Activated T-helper 17 cell treated with anti-CD3 and anti-CD28 coated beads, Interleukin-2, amount 50 U/mL, for 72 hours (primary cell): ENCODE data around the gene SULT1A1. TPM values are rescaled to one million over a fixed set of nuclear protein-coding genes. Genes with fewer than 3 reads are reported as not detected.
"Not testable (repeated sequence)": the region's sequence is repeated elsewhere in the genome, so short reads cannot be mapped to it uniquely, and the experiment has no call there.

Source experiments
- ATAC-seq: fragments of 150-1000 bp; cut with Tn5 transposase; replicated peaks from 2 replicates; pipeline ENCODE4 v1.10.0; 2021; ENCODE audit warnings: mild to moderate bottlenecking, moderate library complexity
- H3K27ac Mint-ChIP-seq: one replicate; pipeline ENCODE4 v1.8.0; 2022; ENCODE audit warnings: mixed read lengths
- H3K27me3 Mint-ChIP-seq: one replicate; pipeline ENCODE4 v1.8.0; 2022; ENCODE audit warnings: mixed read lengths
- H3K36me3 Mint-ChIP-seq: one replicate; pipeline ENCODE4 v1.8.0; 2022; ENCODE audit warnings: low read depth, mild to moderate bottlenecking, mixed read lengths
- H3K4me1 Mint-ChIP-seq: one replicate; pipeline ENCODE4 v1.8.0; 2022; ENCODE audit warnings: mixed read lengths
- H3K4me3 Mint-ChIP-seq: one replicate; pipeline ENCODE4 v1.8.0; 2022; ENCODE audit warnings: mild to moderate bottlenecking, mixed read lengths
- H3K9me3 Mint-ChIP-seq: one replicate; pipeline ENCODE4 v1.8.0; 2022; ENCODE audit warnings: mixed read lengths
- total RNA-seq, 2 donors: library from RNA; stranded (reverse); gene quantifications; one replicate each; pipeline ENCODE4 v1.2.3, GENCODE V29; 2022

Gene SULT1A1
- total RNA-seq, 2 donors from 2014 or later: 5.9 to 7.1 TPM

GRCh38 chr16:28566233-28566925 lies 43.5 kb downstream of the SULT1A1 start:
- not testable (repeated sequence) for H3K27me3 Mint-ChIP-seq

GRCh38 chr16:28563218-28563617 lies 46.6 kb downstream of the SULT1A1 start:
- no peak for ATAC-seq
- H3K36me3 Mint-ChIP-seq: peaks cover 27% of the 10 kb centered on the region
- H3K27ac Mint-ChIP-seq: no peak overlapping the region
- peaks cover 4% of the 10 kb centered on the region for H3K9me3 Mint-ChIP-seq
- no peaks in the 10 kb centered on the region for H3K27me3 Mint-ChIP-seq
- H3K4me1 Mint-ChIP-seq: peaks cover 5% of the 10 kb centered on the region
- H3K4me3 Mint-ChIP-seq: no peak overlapping the region

More at GRCh38 chr16:28566233-28566925, 43.5 kb downstream of the SULT1A1 start:
- H3K4me1 Mint-ChIP-seq, H3K27ac Mint-ChIP-seq, H3K9me3 Mint-ChIP-seq, H3K4me3 Mint-ChIP-seq, ATAC-seq: not testable (repeated sequence)
- peaks cover 12% of the 10 kb centered on the region for H3K36me3 Mint-ChIP-seq

GRCh38 chr16:28562199-28562598 lies 47.6 kb downstream of the SULT1A1 start:
- Mint-ChIP-seq H3K36me3 (peaks cover 37% of the 10 kb centered on the region), H3K27ac (no peak overlapping the region), H3K9me3 (peaks cover under 1% of the 10 kb centered on the region), H3K4me3 (no peak overlapping the region), H3K4me1 (peaks cover 9% of the 10 kb centered on the region), H3K27me3 (no peaks in the 10 kb centered on the region)
- no peak for ATAC-seq

GRCh38 chr16:28561557-28562187 lies 48.2 kb downstream of the SULT1A1 start:
- Mint-ChIP-seq H3K36me3 (peaks cover 42% of the 10 kb centered on the region), H3K4me1 (peaks cover 11% of the 10 kb centered on the region), H3K4me3 (no peak overlapping the region), H3K27me3 (no peaks in the 10 kb centered on the region), H3K9me3 (no peaks in the 10 kb centered on the region), H3K27ac (no peak overlapping the region)
- no peak for ATAC-seq

- Mint-ChIP-seq H3K36me3 (peaks cover 38% of the 10 kb centered on the region), H3K9me3 (no peaks in the 10 kb centered on the region), H3K27me3 (no peaks in the 10 kb centered on the region), H3K4me1 (peaks cover 16% of the 10 kb centered on the region), H3K27ac (peak overlapping the region; percentile 59), H3K4me3 (no peak overlapping the region)
- no peak for ATAC-seq
Observed at GRCh38 chr16:28558456-28558855, 51.4 kb downstream of the SULT1A1 start.

GRCh38 chr16:28556914-28557320 lies 52.9 kb downstream of the SULT1A1 start:
- no peaks in the 10 kb centered on the region for H3K9me3 Mint-ChIP-seq
- H3K4me3 Mint-ChIP-seq: no peak overlapping the region
- no peak for ATAC-seq
- H3K27me3 Mint-ChIP-seq: no peaks in the 10 kb centered on the region
- peaks cover 33% of the 10 kb centered on the region for H3K36me3 Mint-ChIP-seq
- peak overlapping the region; percentile 38 for H3K27ac Mint-ChIP-seq
- peaks cover 16% of the 10 kb centered on the region for H3K4me1 Mint-ChIP-seq

GRCh38 chr16:28555561-28555960 lies 54.3 kb downstream of the SULT1A1 start:
- Mint-ChIP-seq H3K4me3 (peak overlapping the region; percentile 86), H3K9me3 (no peaks in the 10 kb centered on the region), H3K4me1 (peaks cover 16% of the 10 kb centered on the region), H3K27me3 (no peaks in the 10 kb centered on the region), H3K27ac (peak overlapping the region; percentile 71), H3K36me3 (peaks cover 33% of the 10 kb centered on the region)
- peak; percentile 70 for ATAC-seq

Other genes with a start within 250 kb of the SULT1A1 start
- gene NPIPB6, start 246.5 kb downstream of the SULT1A1 start, total RNA-seq: 1 to 10 TPM; 2.9 to 5.1 TPM
- gene EIF3CL, start 206.2 kb downstream of the SULT1A1 start, total RNA-seq: 100 to 1,000 TPM in 1 of 2 donors, 10 to 100 TPM in 1; 33.5 to 108 TPM
- not detected for gene NPIPB7, start 137.7 kb downstream of the SULT1A1 start, total RNA-seq
- 10 to 100 TPM; 34.6 to 47.7 TPM for gene CLN3, start 118.0 kb downstream of the SULT1A1 start, total RNA-seq
- gene APOBR, start 115.4 kb downstream of the SULT1A1 start, total RNA-seq: 1 to 10 TPM; 4.2 to 4.3 TPM
- gene IL27, start 103.2 kb downstream of the SULT1A1 start, total RNA-seq: not detected
- not detected for gene NUPR1, start 71.1 kb downstream of the SULT1A1 start, total RNA-seq
- gene SGF29, start 56.1 kb downstream of the SULT1A1 start, total RNA-seq: 10 to 100 TPM; 14.7 to 18.5 TPM
- gene SULT1A2, start 13.0 kb downstream of the SULT1A1 start, total RNA-seq: under 1 TPM in 1 of 2 donors, not detected in 1; 0.48 TPM
- gene NPIPB8, start 28.0 kb upstream of the SULT1A1 start, total RNA-seq: not detected
- 100 to 1,000 TPM; 356 to 481 TPM for gene EIF3C, start 101.4 kb upstream of the SULT1A1 start, total RNA-seq
- 1 to 10 TPM; 4.2 to 7.0 TPM for gene NPIPB9, start 141.7 kb upstream of the SULT1A1 start, total RNA-seq
- gene ATXN2L, start 213.0 kb upstream of the SULT1A1 start, total RNA-seq: 100 to 1,000 TPM; 246 to 339 TPM
- 100 to 1,000 TPM; 140 to 291 TPM for gene TUFM, start 236.3 kb upstream of the SULT1A1 start, total RNA-seq